CD4-positive, alpha-beta T cell treated with Interleukin-1 beta for 1 hour (primary cell): ENCODE data around the gene PORCN.
A peak's percentile ranks its signal among the peaks of the same experiment; 100 is the strongest.

Experiments used
- DNase-seq, 2 donors: peaks; one replicate each; pipeline ENCODE4 v3.0.0-alpha.2; 2020 to 2022

The PORCN gene

DNA sequence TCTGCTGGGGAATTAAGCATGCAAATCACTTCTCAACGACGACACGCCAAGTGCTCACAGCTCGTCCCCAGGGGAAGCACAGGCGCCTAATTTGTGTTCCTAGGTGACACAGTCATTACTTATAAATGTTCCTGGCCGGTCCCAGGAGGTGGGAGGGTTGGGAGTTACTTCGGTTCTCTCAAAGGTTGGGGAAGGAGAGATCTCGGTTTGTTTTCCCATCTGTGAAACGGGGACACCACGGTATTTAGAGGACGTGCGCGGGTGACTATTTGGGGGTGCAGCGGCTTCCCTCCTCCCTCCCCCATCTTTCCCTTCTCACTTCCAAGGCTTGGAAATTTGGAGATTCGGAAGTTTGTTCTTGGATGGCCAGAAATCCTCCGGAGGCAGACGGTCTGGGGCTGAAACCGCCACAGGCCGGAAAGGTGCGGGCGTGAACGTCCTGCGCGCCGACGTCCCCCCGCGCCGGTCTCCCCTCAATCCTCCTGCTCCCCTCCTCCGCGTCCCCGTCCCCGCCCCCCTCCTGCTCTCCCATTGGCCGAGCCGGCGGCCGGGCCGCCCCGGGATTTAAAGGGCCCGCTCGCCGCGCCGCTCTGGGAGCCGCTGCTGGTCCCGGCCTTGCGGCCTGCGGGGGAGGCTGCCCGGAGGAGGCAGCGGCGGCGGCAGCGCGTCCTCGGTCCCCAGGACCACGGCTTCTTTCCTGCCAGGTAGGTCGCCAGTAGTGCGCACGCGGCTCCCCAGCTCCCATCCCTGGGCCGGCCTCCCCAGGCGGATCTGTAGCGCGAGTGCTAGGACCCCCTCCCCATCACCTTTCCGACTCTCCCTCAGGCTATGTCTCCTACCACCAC, at the start of gene PORCN:
PORCN (plus strand) TSS at position 593 of the 845 bp plus-strand sequence. CDS start 829 bp downstream, outside the sequence.
- DNase-seq: peak; percentile 80 to 81

GRCh38 chrX:48459483-48459882, 49.3 kb upstream of the PORCN start:
- DNase-seq: no peak

- no peak for DNase-seq
Observed at GRCh38 chrX:48460031-48460430, 48.8 kb upstream of the PORCN start.

GRCh38 chrX:48460606-48461005, 48.2 kb upstream of the PORCN start:
- no peak for DNase-seq

DNA sequence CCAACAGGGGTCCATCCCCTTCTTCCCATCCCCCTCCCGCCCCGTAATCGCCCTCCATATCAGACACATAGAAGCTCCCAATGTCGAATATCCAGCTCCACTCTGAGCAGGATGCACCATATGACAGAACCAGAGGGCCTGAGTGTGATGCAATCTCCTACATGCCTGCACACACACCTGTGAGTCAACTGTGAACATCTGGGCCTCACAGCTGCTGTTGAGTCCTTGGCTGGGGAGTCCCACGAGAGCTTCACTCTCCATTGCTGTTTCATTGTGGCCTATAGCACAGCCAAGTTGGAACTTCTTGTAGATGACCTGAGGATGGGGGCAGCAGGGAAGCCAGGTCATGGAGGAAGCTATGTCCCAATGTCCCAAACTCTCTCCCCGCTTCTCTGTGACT, 47.0 kb upstream of the PORCN start:
- no peak for DNase-seq

DNA sequence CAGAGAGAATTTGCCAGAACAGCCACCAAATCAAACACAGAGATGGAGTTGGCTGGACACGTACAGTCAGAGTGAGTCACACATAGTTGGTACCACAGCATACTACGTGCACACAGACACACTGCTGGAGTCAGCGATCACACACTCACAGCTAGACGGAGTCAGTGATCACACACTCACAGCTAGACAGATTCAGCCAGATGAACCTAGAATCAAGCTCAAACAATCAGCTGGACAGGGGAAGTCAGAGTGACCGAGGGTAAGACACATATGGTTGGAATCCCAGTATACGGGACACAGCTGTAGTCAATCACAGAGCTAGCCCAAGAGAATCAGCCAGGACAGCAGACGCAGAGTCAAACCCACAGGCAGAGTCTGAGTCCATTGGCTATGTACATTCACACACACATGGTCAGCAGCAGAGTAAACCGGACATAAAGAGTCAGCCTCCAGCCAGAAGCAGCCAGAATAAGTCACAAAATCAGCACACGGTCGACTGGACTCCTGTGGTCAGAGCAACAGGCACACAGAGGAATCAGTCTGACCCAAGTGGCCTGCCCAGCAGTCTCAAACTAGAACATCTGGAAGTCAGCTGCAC, 43.4 kb upstream of the PORCN start:
- DNase-seq: no peak

DNA sequence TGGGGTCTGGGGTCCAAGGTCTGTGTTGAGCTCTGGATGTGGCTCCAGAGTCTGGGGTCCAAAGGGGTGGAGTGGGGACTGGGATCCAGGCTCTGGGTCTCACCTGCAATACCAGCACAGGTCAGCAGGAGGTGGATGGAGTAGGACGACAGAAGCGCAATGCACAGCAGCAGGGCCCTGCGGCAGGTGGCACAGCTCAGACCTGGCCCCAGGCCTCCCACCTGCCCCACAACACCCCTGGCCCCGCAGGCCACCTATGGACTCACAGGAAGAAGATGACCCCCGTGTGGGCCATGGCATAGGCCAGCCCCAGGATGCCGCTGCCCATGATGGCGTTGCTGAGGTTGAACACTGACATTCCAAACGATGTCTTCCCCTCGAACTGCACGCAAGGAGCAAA, 42.1 kb upstream of the PORCN start:
- DNase-seq: no peak

GRCh38 chrX:48467281-48467761, 41.5 kb upstream of the PORCN start:
- no peak for DNase-seq

DNA sequence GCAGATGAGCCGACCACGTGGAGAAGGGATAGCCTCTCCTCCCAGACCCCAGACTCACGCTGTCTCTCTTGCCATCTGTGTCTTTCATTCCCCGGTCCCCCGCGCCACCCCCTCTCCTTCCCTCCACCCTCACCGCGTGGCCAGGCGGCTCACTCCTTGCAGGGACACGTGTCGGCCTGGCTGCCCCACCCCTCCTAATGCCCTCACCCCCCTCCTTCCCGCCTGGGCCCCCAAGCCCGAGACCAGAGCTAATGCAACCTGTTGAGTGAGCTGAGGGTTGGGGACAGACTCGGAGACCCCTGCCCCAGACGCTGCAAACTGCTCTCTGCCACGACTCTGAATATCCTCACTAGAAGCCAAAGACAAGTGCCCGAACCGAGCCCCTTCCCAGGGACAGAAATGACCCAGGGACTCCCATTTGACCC, 40.5 kb upstream of the PORCN start:
- peak in 1 of 2 donors; percentile 30 for DNase-seq

GRCh38 chrX:48468693-48469691, 39.8 kb upstream of the PORCN start:
- DNase-seq: peak; percentile 46 to 58

GRCh38 chrX:48470110-48470832, 38.5 kb upstream of the PORCN start, which contains the start of gene SLC38A5:
TSS of gene SLC38A5 (minus strand) at chrX:48470260. CDS start at chrX:48467924, 2,336 bp downstream.
- no peak for DNase-seq

DNA sequence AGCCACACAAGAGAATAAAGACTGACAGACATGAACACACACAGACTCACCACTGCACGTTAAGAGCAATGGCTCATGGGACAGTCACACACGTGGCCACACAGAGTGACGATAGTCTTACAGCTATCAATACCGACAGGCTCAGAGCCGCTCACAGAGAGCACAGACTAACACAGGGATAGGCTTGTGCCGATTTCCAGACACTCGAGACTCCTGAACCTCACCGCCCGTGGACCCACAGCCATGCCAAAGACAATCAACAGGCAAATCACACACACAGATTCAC, 38.0 kb upstream of the PORCN start:
- no peak for DNase-seq

DNA sequence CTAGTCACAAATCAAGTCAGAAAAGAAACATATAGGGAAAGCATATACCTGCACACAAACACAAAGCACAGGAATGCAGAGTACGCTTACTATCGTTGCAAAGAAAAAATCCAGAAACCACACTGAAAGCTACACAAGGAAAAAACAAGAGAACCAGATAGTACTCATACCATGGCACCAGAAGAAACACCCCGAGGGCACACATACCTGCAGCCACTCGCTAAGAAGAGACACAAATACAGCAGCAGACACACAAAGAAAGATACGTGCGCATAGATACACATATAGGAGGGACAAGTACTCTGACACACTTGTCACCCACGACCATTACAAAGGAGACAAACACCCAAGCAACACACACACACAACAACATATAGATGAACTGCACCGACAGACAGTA, 37.3 kb upstream of the PORCN start:
- DNase-seq: no peak

DNA sequence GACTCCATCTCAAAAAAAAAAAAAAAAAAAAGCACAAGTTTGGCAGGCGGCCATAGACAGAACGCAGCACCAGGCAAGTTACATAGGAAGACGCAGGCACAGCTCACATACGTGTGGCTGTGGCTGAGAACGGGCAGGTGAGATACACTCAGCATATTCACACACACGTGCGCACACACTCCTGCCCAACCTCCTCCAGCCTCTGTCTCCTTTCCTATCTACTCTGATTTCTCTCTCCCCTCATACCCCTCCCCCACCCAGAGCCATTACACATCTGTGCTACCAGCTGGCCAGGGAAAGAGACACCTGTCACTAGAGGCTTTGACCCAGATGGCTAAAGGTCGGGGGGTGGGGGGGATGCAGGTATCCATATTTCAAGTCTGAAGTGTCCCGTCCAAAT, 36.6 kb upstream of the PORCN start:
- no peak for DNase-seq

- no peak for DNase-seq
Observed at GRCh38 chrX:48472851-48473703, 35.7 kb upstream of the PORCN start.

DNA sequence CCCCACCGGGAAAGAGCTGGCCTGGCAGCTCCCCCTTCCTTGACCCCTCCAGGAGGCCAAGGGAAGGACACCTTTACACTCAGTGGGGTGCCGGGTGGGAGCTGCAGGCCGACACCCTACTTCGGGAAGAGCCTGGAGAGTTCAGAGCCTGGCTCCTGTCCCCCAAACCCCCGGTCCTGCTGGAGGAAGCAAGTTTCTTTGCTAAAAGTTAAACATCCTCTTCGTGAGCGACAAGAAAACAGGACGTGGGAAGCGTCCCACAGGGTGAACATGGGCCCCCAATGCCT, 35.1 kb upstream of the PORCN start:
- no peak for DNase-seq

DNA sequence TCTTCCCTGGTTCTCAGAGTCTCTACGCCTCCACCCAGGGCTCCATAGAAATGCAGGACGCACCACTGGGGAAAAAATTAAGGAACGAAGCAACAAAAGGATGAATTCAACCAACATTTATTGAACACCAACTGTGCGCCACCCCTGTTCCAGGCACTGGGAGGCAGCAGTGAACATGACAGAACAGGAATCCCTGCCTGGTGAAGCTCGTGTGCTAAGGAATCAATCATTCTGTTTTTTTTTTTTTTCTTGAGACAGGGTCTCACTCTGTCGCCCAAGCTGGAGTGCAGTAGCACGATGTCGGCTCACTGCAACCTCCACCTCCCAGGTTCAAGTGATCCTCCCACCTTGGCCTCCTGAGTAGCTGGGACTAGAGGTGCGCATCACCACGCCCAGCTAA, 34.7 kb upstream of the PORCN start:
- peak in 1 of 2 donors; percentile 5 for DNase-seq

DNA sequence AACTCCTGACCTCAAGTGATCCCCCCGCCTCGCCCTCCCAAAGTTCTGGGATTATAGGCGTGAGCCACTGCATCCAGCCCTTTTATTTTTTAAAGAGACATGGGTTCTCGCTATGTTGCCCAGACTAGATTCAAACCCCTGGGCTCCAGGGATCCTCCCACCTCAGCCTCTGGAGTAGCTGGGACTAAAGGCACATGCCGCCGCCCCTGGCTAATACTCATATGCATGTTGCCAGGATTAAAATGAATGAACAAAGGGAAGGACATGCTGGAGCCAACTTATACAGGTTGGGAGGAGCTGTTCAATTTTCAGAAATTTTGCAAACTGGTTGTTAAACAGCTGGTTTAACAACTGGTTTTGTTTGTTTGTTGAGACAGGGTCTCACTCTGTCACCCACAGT, 34.2 kb upstream of the PORCN start:
- no peak for DNase-seq

DNA sequence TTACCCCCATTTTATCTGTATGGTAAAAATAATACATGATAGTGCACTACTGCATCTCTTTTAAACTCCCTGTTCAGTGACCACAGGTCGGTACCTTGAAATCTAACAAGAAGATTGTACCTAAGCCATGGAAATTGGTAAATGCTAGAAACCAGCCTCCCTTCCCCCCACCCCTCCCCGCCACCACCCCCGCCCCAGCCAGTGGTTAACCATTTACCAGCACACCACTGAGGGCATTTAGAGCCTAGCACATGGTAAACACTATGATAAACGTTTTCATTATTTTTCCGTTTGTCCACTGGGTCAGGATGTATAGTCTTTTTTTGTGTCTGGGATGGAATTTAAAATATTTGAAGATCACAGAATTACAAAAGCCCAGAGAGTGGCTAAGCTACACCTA, 33.5 kb upstream of the PORCN start:
- peak in 1 of 2 donors; percentile 15 for DNase-seq

GRCh38 chrX:48475774-48476577, 32.8 kb upstream of the PORCN start, which contains the start of gene FTSJ1:
TSS of gene FTSJ1 (plus strand) at chrX:48476199. CDS start at chrX:48478048, 1,849 bp downstream.
- DNase-seq: peak; percentile 93 to 94

- DNase-seq: no peak
Observed at GRCh38 chrX:48476919-48477318, 31.9 kb upstream of the PORCN start.
